Astrocyte of the spinal cord (primary cell): Measurements from ENCODE around the gene GAS2.

Source experiments
- DNase-seq: peaks from one replicate; pipeline ENCODE4 v3.0.0; 2011; ENCODE audit warnings: low read depth, low spot score
- H3K4me3 ChIP-seq: 2 replicates; pipeline ENCODE4 v1.5.1; 2011; ENCODE audit warnings: low read depth, mild to moderate bottlenecking, low read length, moderate library complexity
- CTCF ChIP-seq: IDR thresholded peaks from 2 replicates; pipeline ENCODE4 v1.5.1; 2012; ENCODE audit warnings: low read depth, mild to moderate bottlenecking, low read length, inconsistent platforms
- in situ Hi-C: cut with HindIII; loops from 2 replicates; pipeline ENCODE4 v1.10.0; 2017; ENCODE audit warnings: low sequenced_read_pairs

GAS2 gene

GRCh38 chr11:22671751-22672150 is 5.3 kb downstream of the GAS2 start:
- DNase-seq = peak; percentile 12
- no peak for TF ChIP-seq CTCF

GRCh38 chr11:22674470-22675439 is 8.3 kb downstream of the GAS2 start:
- DNase-seq = no peak
- TF ChIP-seq CTCF = no peak
- in situ Hi-C loops = no loop called here
- no peak overlapping the region for H3K4me3 ChIP-seq

More at GRCh38 chr11:22671751-22672150, 5.3 kb downstream of the GAS2 start:
- in situ Hi-C loops = no loop called here
- H3K4me3 ChIP-seq = no peak overlapping the region

GRCh38 chr11:22677153-22677903 is 10.9 kb downstream of the GAS2 start:
- in situ Hi-C loops = no loop called here

GRCh38 chr11:22680628-22681027 is 14.2 kb downstream of the GAS2 start:
- in situ Hi-C loops = no loop called here
- DNase-seq = no peak
- no peak overlapping the region for H3K4me3 ChIP-seq
- no peak for TF ChIP-seq CTCF

More at GRCh38 chr11:22677153-22677903, 10.9 kb downstream of the GAS2 start:
- no peak overlapping the region for H3K4me3 ChIP-seq
- DNase-seq = no peak
- TF ChIP-seq CTCF = no peak

GRCh38 chr11:22681281-22681812 is 14.9 kb downstream of the GAS2 start:
- H3K4me3 ChIP-seq = no peak overlapping the region
- no peak for TF ChIP-seq CTCF
- DNase-seq = no peak
- in situ Hi-C loops = no loop called here

- TF ChIP-seq CTCF = no peak
- in situ Hi-C loops = no loop called here
These were observed 17.7 kb downstream of the GAS2 start for GRCh38 chr11:22684082-22684481.

More at GRCh38 chr11:22684082-22684481, 17.7 kb downstream of the GAS2 start:
- H3K4me3 ChIP-seq = no peak overlapping the region
- no peak for DNase-seq
